Endothelial cell of umbilical vein (primary cell): ENCODE data around the gene DYRK4.

Experiments used
- CTCF ChIP-seq, 2 donors: IDR thresholded peaks; 1 replicate in 1 of 2; 2 replicates in 1 of 2; pipeline ENCODE4 v1.5.1; 2011; ENCODE audit warnings: low read length in 2 of 2, mild to moderate bottlenecking in 2 of 2, moderate library complexity in 2 of 2, control low read depth in 1 of 2, inconsistent platforms in 1 of 2, low read depth in 1 of 2; ENCODE audit not compliant: insufficient read depth in 1 of 2; ENCODE audit errors: extremely low read depth in 1 of 2
- EZH2 ChIP-seq: IDR thresholded peaks from 2 replicates; pipeline ENCODE4 v1.6.1; 2012; ENCODE audit warnings: borderline replicate concordance, low read depth, mild to moderate bottlenecking, moderate library complexity, low read length, inconsistent platforms; ENCODE audit not compliant: severe bottlenecking
- FOS ChIP-seq: IDR thresholded peaks from 2 replicates; pipeline ENCODE4 v1.6.1; 2011; ENCODE audit warnings: mild to moderate bottlenecking, low read length, moderate library complexity, borderline replicate concordance; ENCODE audit not compliant: insufficient read depth
- GATA2 ChIP-seq: IDR thresholded peaks from 2 replicates; pipeline ENCODE4 v1.7.0; 2011; ENCODE audit warnings: low read depth, mild to moderate bottlenecking, moderate library complexity, mixed read lengths, low read length; ENCODE audit not compliant: insufficient read length, insufficient read depth
- JUN ChIP-seq: IDR thresholded peaks from 2 replicates; pipeline ENCODE4 v1.6.1; 2011; ENCODE audit warnings: borderline replicate concordance, low read depth; ENCODE audit not compliant: insufficient read length, insufficient read depth
- POLR2A ChIP-seq: IDR thresholded peaks from 2 replicates; pipeline ENCODE4 v1.6.1; 2012; ENCODE audit warnings: low read depth, mild to moderate bottlenecking, control low read depth, low read length
- POLR2AphosphoS5 ChIP-seq: IDR thresholded peaks from 2 replicates; pipeline ENCODE4 v1.6.1; 2012; ENCODE audit warnings: low read depth, mild to moderate bottlenecking, control low read depth, low read length, moderate library complexity; ENCODE audit not compliant: insufficient read depth
- TF ChIP-seq, protein P1 (sequence below): IDR thresholded peaks from 2 replicates; pipeline ENCODE4 v1.6.1; 2011; ENCODE audit not compliant: insufficient read depth, insufficient read length

DNA sequence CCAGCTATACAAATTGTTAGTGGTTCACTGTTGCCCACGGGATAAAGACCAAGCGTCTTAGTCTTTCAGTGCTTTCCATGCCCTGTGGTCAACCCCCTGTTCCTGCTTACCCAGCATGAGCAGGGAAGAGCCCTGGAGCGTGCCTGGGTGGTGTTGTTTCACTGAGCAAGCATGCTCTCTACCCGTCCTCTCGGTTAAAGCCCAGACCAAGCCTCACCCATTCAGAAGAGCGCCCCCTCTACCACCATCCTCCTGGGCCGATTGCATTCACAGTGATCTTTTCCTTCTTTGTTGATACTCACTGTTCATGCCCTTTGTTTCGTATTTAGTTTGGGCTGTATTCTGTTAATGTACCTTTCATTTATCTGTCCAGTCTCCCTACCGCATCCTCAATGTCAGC is 25.1 kb downstream of the DYRK4 start:
- TF ChIP-seq POLR2AphosphoS5: no peak
- no peak for TF ChIP-seq POLR2A
- no peak for TF ChIP-seq CTCF (IDR thresholded peaks at IDR 0.05; ENCODE audit: extremely low read depth in 1 of 2, insufficient read depth in 1 of 2, low read depth in 1 of 2, low read length in 2 of 2)
- no peak for TF ChIP-seq EZH2
- no peak for TF ChIP-seq FOS
- TF ChIP-seq, protein P1, sequence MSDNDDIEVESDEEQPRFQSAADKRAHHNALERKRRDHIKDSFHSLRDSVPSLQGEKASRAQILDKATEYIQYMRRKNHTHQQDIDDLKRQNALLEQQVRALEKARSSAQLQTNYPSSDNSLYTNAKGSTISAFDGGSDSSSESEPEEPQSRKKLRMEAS: no peak
- no peak for TF ChIP-seq GATA2
- TF ChIP-seq JUN: no peak
